ENCODE results near the gene MBD3L3. TPM values are rescaled to one million over a fixed set of nuclear protein-coding genes. Genes with fewer than 3 reads are reported as not detected.

Gene MBD3L3
- total and polyA plus RNA-seq, 10 of the 15 experiments (the other 5 are each of a cell fraction or from before 2014, with no cell fraction given), result not detected

GRCh38 chr19:7076151-7076550 lies 17.7 kb upstream of the MBD3L3 start:
- ChIA-PET CTCF (no interaction called here), RAD21 (ENCODE audit: unreplicated experiment) (no interaction called here)

More at GRCh38 chr19:7076151-7076550, 17.7 kb upstream of the MBD3L3 start:
- in situ Hi-C loops (cut with MboI), result loop anchor here (5.0 kb wide), 1 partner anchor 64 kb away; no protein-coding TSS in a partner anchor
- no peaks in the 10 kb centered on the region for H3K4me1 ChIP-seq (ENCODE audit: control insufficient read depth, insufficient read depth, low read length)
- no TSS peak for BruUV-seq (replicated peaks)
- H3K27me3 ChIP-seq (replicated peaks in 1 of 2; ENCODE audit: control insufficient read depth in 2 of 2, insufficient read depth in 2 of 2, low read length in 1 of 2), result no peaks in the 10 kb centered on the region
- H3K4me2 ChIP-seq (ENCODE audit: control insufficient read depth, insufficient read depth), result no peak overlapping the region
- H3K79me2 ChIP-seq (ENCODE audit: control insufficient read depth, insufficient read depth, low read length), result no peaks in the 10 kb centered on the region
- intact Hi-C loops (cut with micrococcal nuclease; ENCODE audit: unreplicated experiment), result no loop called here
- no peak overlapping the region for H3K27ac ChIP-seq (ENCODE audit: control insufficient read depth, insufficient read depth)
- TF ChIP-seq SMARCA5 (IDR thresholded peaks at IDR 0.05), result no peak
- TF ChIP-seq SUZ12 (IDR thresholded peaks at IDR 0.05; ENCODE audit: unreplicated experiment), result no peak
- no peak for TF ChIP-seq JUNB (IDR thresholded peaks at IDR 0.05)
- no peak for TF ChIP-seq DPF2 (IDR thresholded peaks at IDR 0.05)
- no peak for TF ChIP-seq TBL1XR1 (IDR thresholded peaks at IDR 0.05; ENCODE audit: low read depth, low read length)
- no peak for TF ChIP-seq BMI1 (IDR thresholded peaks at IDR 0.05; ENCODE audit: borderline replicate concordance)
- TF ChIP-seq HDAC6 (IDR thresholded peaks at IDR 0.05; ENCODE audit: unreplicated experiment), result no peak
- no peak for TF ChIP-seq RUNX3 (IDR thresholded peaks at IDR 0.05; ENCODE audit: low read length)
- TF ChIP-seq TCF7 (IDR thresholded peaks at IDR 0.05; ENCODE audit: borderline replicate concordance), result no peak
- no peak for TF ChIP-seq EED (IDR thresholded peaks at IDR 0.05; ENCODE audit: low read depth)
- TF ChIP-seq RBBP5 (conservative IDR thresholded peaks at IDR 0.05), result no peak
- no peak for TF ChIP-seq SRF (IDR thresholded peaks at IDR 0.05; ENCODE audit: low read depth in 2 of 2, low read length in 2 of 2)
- TF ChIP-seq BRCA1 (IDR thresholded peaks at IDR 0.05; ENCODE audit: low read depth, low read length), result no peak
- no peak for TF ChIP-seq ZBED1 (IDR thresholded peaks at IDR 0.05; ENCODE audit: borderline replicate concordance)
- no peak for TF ChIP-seq TCF3 (IDR thresholded peaks at IDR 0.05; ENCODE audit: borderline replicate concordance, insufficient read depth, low read depth, low read length)
- no peak for TF ChIP-seq SKIL (IDR thresholded peaks at IDR 0.05; ENCODE audit: low read depth, poor library complexity, severe bottlenecking)
- TF ChIP-seq STAT3 (IDR thresholded peaks at IDR 0.05; ENCODE audit: low read depth, low read length), result no peak
- POLR2A ChIA-PET, result no interaction called here
- 100% methylated on average over 6 of the region's 6 CpGs for WGBS (ENCODE audit: insufficient coverage, insufficient replicate concordance, low lambda C conversion rate, missing lambda C conversion rate)
- no peak overlapping the region for H3K4me3 ChIP-seq
- H4K20me1 ChIP-seq (ENCODE audit: control insufficient read depth, insufficient read depth), result no peaks in the 10 kb centered on the region
- H3K9me3 ChIP-seq (replicated peaks; ENCODE audit: control insufficient read depth, insufficient read depth, low read length), result peaks cover 49% of the 10 kb centered on the region
- DNase-seq (ENCODE audit: low read depth, low spot score) (no peak), ATAC-seq (no peak), FAIRE-seq (no peak)
- H3K9ac ChIP-seq (ENCODE audit: control insufficient read depth, insufficient read depth, low read length), result no peak overlapping the region
- H2AFZ ChIP-seq (ENCODE audit: control insufficient read depth, low read depth, low read length), result no peak overlapping the region
- peaks cover 33 to 49% of the 10 kb centered on the region in 2 experiments for H3K36me3 ChIP-seq (ENCODE audit: control insufficient read depth in 2 of 2, insufficient read depth in 2 of 2, low read length in 1 of 2)
- SMC1A ChIA-PET (ENCODE audit: uncharacterized antibody, unreplicated experiment), result no interaction called here

All from GM12878 (cell line).